Fibroblast of upper back skin (primary cell): ENCODE data around the gene PCDHA8.
"Not testable (repeated sequence)": the region's sequence is repeated elsewhere in the genome, so short reads cannot be mapped to it uniquely, and the experiment has no call there.

Source experiments
- DNase-seq: peaks from one replicate; pipeline ENCODE4 v3.0.0-alpha.2; 2013

The PCDHA8 gene

GRCh38 chr5:140840978-140841962 lies at the start of gene PCDHA8:
PCDHA8 (plus strand) TSS chr5:140841187; CDS start chr5:140841322, 135 bp downstream.
- DNase-seq = no peak

- no peak for DNase-seq
Measured at GRCh38 chr5:140794595-140795258, 46.3 kb upstream of the PCDHA8 start, which contains the start of gene PCDHA2. PCDHA2 (plus strand) TSS chr5:140794852.

DNA sequence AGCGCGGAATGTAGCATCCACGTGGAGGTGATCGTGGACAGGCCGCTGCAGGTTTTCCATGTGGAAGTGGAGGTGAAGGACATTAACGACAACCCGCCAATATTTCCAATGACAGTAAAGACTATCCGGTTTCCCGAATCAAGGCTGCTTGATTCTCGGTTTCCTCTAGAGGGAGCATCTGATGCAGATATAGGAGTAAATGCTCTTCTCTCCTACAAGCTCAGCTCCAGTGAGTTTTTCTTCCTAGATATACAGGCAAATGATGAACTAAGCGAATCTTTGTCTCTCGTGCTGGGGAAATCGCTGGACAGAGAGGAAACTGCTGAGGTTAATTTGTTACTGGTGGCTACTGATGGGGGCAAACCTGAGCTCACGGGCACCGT lies 45.7 kb upstream of the PCDHA8 start:
- no peak for DNase-seq

GRCh38 chr5:140796072-140796717 lies 44.8 kb upstream of the PCDHA8 start:
- not testable (repeated sequence) for DNase-seq

GRCh38 chr5:140796718-140797095 lies 44.3 kb upstream of the PCDHA8 start:
- no peak for DNase-seq

GRCh38 chr5:140800816-140801493 lies 40.0 kb upstream of the PCDHA8 start, which contains the start of gene PCDHA3:
PCDHA3 (plus strand) TSS chr5:140801057.
- peak; percentile 2 for DNase-seq

DNA sequence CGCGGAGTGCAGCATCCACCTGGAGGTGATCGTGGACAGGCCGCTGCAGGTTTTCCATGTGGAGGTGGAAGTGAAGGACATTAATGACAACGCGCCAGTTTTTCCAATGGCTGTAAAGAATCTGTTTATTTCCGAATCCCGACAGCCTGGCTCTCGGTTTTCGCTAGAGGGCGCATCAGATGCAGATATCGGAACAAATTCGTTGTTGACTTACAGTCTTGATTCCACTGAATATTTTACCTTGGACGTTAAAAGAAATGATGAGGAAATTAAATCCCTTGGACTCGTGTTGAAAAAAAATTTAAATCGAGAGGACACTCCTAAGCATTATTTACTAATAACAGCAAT lies 39.5 kb upstream of the PCDHA8 start:
- DNase-seq = no peak

DNA sequence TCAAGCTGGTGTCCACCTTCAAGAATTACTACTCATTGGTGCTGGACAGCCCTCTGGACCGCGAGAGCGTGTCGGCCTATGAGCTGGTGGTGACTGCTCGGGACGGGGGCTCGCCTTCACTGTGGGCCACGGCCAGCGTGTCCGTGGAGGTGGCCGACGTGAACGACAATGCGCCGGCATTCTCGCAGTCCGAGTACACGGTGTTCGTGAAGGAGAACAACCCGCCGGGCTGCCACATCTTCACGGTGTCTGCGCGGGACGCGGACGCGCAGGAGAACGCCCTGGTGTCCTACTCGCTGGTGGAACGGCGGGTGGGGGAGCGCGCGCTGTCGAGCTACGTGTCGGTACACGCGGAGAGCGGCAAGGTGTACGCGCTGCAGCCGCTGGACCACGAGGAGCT lies 38.6 kb upstream of the PCDHA8 start:
- DNase-seq = not testable (repeated sequence)

- no peak for DNase-seq
Measured at GRCh38 chr5:140802781-140803271, 38.2 kb upstream of the PCDHA8 start.

DNA sequence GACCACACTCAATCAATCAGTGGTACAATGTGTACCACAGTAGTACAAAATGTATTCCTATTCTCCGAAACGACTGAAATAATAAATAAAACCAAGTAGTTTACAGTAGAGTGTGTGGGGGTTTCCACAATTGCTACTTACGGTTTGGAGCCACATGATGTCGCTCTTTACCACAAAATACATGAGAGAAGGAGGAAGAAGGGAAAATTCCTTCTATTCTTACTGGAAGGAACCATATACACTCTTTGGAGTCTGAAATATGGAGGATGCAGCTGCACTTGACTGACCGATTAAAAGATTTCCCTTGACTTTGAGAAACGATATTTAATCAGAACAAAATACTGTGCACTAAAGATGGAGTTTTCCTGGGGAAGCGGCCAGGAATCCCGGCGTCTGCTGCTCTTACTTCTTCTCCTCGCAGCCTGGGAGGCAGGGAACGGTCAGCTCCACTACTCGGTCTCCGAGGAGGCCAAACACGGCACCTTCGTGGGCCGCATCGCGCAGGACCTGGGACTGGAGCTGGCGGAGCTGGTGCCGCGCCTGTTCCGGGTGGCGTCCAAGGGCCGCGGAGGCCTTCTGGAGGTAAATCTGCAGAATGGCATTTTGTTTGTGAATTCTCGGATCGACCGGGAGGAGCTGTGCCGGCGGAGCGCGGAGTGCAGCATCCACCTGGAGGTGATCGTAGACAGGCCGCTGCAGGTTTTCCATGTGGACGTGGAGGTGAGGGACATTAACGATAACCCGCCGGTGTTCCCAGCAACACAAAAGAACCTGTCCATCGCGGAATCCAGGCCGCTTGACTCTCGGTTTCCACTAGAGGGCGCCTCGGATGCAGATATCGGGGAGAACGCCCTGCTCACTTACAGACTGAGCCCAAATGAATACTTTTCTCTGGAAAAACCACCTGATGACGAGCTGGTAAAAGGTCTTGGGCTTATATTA lies 33.9 kb upstream of the PCDHA8 start, which contains the start of gene PCDHA4:
PCDHA4 (plus strand) TSS at position 235 of the 942 bp plus-strand sequence.
- DNase-seq = no peak

- not testable (repeated sequence) for DNase-seq
Measured at GRCh38 chr5:140808241-140808888, 32.6 kb upstream of the PCDHA8 start.

GRCh38 chr5:140808889-140809291 lies 32.1 kb upstream of the PCDHA8 start:
- no peak for DNase-seq

GRCh38 chr5:140821375-140822280 lies 19.4 kb upstream of the PCDHA8 start, which contains the start of gene PCDHA5:
PCDHA5 (plus strand) TSS chr5:140821613.
- no peak for DNase-seq

- DNase-seq = no peak
Measured at GRCh38 chr5:140822281-140822629, 18.7 kb upstream of the PCDHA8 start.

GRCh38 chr5:140822969-140823368 lies 18.0 kb upstream of the PCDHA8 start:
- DNase-seq = not testable (repeated sequence)

GRCh38 chr5:140823475-140823874 lies 17.5 kb upstream of the PCDHA8 start:
- no peak for DNase-seq

DNA sequence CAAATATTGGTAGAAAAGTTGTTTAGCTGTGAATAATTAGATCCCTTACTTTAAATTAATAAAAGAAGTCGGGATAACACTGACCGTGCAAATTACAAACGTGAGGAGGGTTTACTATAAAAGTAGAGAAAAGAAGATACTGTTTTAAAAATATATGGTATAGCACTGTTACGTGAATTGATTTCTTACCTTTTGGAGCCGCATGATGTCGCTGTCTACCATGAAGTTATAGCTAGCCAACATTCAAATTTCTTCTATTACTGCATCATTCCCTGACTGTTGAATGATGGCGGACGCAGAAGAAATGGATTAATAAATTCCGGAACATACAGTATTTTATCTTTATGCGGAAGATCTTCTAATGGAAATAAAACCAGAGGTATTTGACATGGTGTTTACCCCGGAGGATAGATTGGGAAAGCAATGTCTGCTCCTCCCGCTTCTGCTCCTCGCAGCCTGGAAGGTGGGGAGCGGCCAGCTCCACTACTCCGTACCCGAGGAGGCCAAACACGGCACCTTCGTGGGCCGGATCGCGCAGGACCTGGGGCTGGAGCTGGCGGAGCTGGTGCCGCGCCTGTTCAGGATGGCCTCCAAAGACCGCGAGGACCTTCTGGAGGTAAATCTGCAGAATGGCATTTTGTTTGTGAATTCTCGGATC lies 13.2 kb upstream of the PCDHA8 start, which contains the start of gene PCDHA6:
PCDHA6 (plus strand) TSS at position 257 of the 658 bp plus-strand sequence; CDS start at position 389, 132 bp downstream.
- DNase-seq = no peak

- DNase-seq = no peak
Measured at GRCh38 chr5:140828362-140828737, 12.6 kb upstream of the PCDHA8 start.
